Measurements from ENCODE around the gene CD300A.

The CD300A gene

GRCh38 chr17:74450231-74450630 is 16.2 kb upstream of the CD300A start:
- no peak overlapping the region for H3K27ac ChIP-seq (ENCODE audit: low read depth, low read length)
- peaks cover 35% of the 10 kb centered on the region for H3K27me3 ChIP-seq (ENCODE audit: control insufficient read depth, insufficient read depth, low read length)
- peaks cover 41% of the 10 kb centered on the region for H3K4me1 ChIP-seq (ENCODE audit: control insufficient read depth, insufficient read depth, low read length)

GRCh38 chr17:74450925-74451403 is 15.5 kb upstream of the CD300A start:
- peaks cover 37% of the 10 kb centered on the region for H3K27me3 ChIP-seq (ENCODE audit: control insufficient read depth, insufficient read depth, low read length)
- H3K36me3 ChIP-seq (ENCODE audit: control insufficient read depth, insufficient read depth, low read length), result no peaks in the 10 kb centered on the region; the same call in 1 of the 2 replicates
- no peak overlapping the region for H3K27ac ChIP-seq (ENCODE audit: low read depth, low read length)
- no peak overlapping the region for H3K4me3 ChIP-seq (ENCODE audit: low read depth, low read length)
- peaks cover 45% of the 10 kb centered on the region for H3K4me1 ChIP-seq (ENCODE audit: control insufficient read depth, insufficient read depth, low read length)
- H3K9ac ChIP-seq (ENCODE audit: low read length), result no peak overlapping the region
- no peaks in the 10 kb centered on the region for H3K9me3 ChIP-seq (ENCODE audit: control insufficient read depth, insufficient read depth, low read depth, low read length)

More at GRCh38 chr17:74450231-74450630, 16.2 kb upstream of the CD300A start:
- Histone ChIP-seq H3K9me3 (ENCODE audit: control insufficient read depth, insufficient read depth, low read depth, low read length) (no peaks in the 10 kb centered on the region), H3K9ac (ENCODE audit: low read length) (no peak overlapping the region), H3K36me3 (ENCODE audit: control insufficient read depth, insufficient read depth, low read length) (no peaks in the 10 kb centered on the region; the same call in 1 of the 2 replicates), H3K4me3 (ENCODE audit: low read depth, low read length) (no peak overlapping the region)

- Histone ChIP-seq H3K4me1 (ENCODE audit: control insufficient read depth, insufficient read depth, low read length) (peaks cover 42% of the 10 kb centered on the region), H3K9me3 (ENCODE audit: control insufficient read depth, insufficient read depth, low read depth, low read length) (no peaks in the 10 kb centered on the region), H3K27ac (ENCODE audit: low read depth, low read length) (no peak overlapping the region), H3K36me3 (ENCODE audit: control insufficient read depth, insufficient read depth, low read length) (no peaks in the 10 kb centered on the region; the same call in 1 of the 2 replicates), H3K4me3 (ENCODE audit: low read depth, low read length) (no peak overlapping the region), H3K27me3 (ENCODE audit: control insufficient read depth, insufficient read depth, low read length) (peaks cover 37% of the 10 kb centered on the region), H3K9ac (ENCODE audit: low read length) (no peak overlapping the region)
Measured at GRCh38 chr17:74451557-74451956, 14.9 kb upstream of the CD300A start.

GRCh38 chr17:74452033-74452840 is 14.2 kb upstream of the CD300A start:
- Histone ChIP-seq H3K9ac (ENCODE audit: low read length) (no peak overlapping the region), H3K9me3 (ENCODE audit: control insufficient read depth, insufficient read depth, low read depth, low read length) (no peaks in the 10 kb centered on the region), H3K27ac (ENCODE audit: low read depth, low read length) (no peak overlapping the region), H3K36me3 (ENCODE audit: control insufficient read depth, insufficient read depth, low read length) (no peaks in the 10 kb centered on the region; the same call in 1 of the 2 replicates), H3K4me3 (ENCODE audit: low read depth, low read length) (no peak overlapping the region), H3K4me1 (ENCODE audit: control insufficient read depth, insufficient read depth, low read length) (peaks cover 39% of the 10 kb centered on the region), H3K27me3 (ENCODE audit: control insufficient read depth, insufficient read depth, low read length) (peaks cover 37% of the 10 kb centered on the region)

GRCh38 chr17:74452841-74453661 is 13.4 kb upstream of the CD300A start:
- no peak overlapping the region for H3K9ac ChIP-seq (ENCODE audit: low read length)
- H3K4me3 ChIP-seq (ENCODE audit: low read depth, low read length), result peak overlapping the region; percentile 60
- H3K27ac ChIP-seq (ENCODE audit: low read depth, low read length), result no peak overlapping the region
- H3K4me1 ChIP-seq (ENCODE audit: control insufficient read depth, insufficient read depth, low read length), result peaks cover 41% of the 10 kb centered on the region
- no peaks in the 10 kb centered on the region for H3K36me3 ChIP-seq (ENCODE audit: control insufficient read depth, insufficient read depth, low read length)
- no peaks in the 10 kb centered on the region for H3K9me3 ChIP-seq (ENCODE audit: control insufficient read depth, insufficient read depth, low read depth, low read length)
- H3K27me3 ChIP-seq (ENCODE audit: control insufficient read depth, insufficient read depth, low read length), result peaks cover 41% of the 10 kb centered on the region

- no peaks in the 10 kb centered on the region for H3K36me3 ChIP-seq (ENCODE audit: control insufficient read depth, insufficient read depth, low read length)
- H3K4me1 ChIP-seq (ENCODE audit: control insufficient read depth, insufficient read depth, low read length), result peaks cover 41% of the 10 kb centered on the region
- H3K4me3 ChIP-seq (ENCODE audit: low read depth, low read length), result peak overlapping the region; percentile 60
- no peaks in the 10 kb centered on the region for H3K9me3 ChIP-seq (ENCODE audit: control insufficient read depth, insufficient read depth, low read depth, low read length)
- peaks cover 48% of the 10 kb centered on the region for H3K27me3 ChIP-seq (ENCODE audit: control insufficient read depth, insufficient read depth, low read length)
- no peak overlapping the region for H3K9ac ChIP-seq (ENCODE audit: low read length)
- H3K27ac ChIP-seq (ENCODE audit: low read depth, low read length), result no peak overlapping the region
Measured at GRCh38 chr17:74453665-74454196, 12.7 kb upstream of the CD300A start.

- H3K9ac ChIP-seq (ENCODE audit: low read length), result peak overlapping the region; percentile 68
Measured at GRCh38 chr17:74454197-74455024, 12.0 kb upstream of the CD300A start.

GRCh38 chr17:74455025-74455545 is 11.3 kb upstream of the CD300A start:
- Histone ChIP-seq H3K36me3 (ENCODE audit: control insufficient read depth, insufficient read depth, low read length) (no peaks in the 10 kb centered on the region), H3K27me3 (ENCODE audit: control insufficient read depth, insufficient read depth, low read length) (peaks cover 50% of the 10 kb centered on the region), H3K9me3 (ENCODE audit: control insufficient read depth, insufficient read depth, low read depth, low read length) (no peaks in the 10 kb centered on the region), H3K4me1 (ENCODE audit: control insufficient read depth, insufficient read depth, low read length) (peaks cover 41% of the 10 kb centered on the region), H3K4me3 (ENCODE audit: low read depth, low read length) (peak overlapping the region; percentile 73), H3K9ac (ENCODE audit: low read length) (peak overlapping the region; percentile 68), H3K27ac (ENCODE audit: low read depth, low read length) (no peak overlapping the region)

More at GRCh38 chr17:74454197-74455024, 12.0 kb upstream of the CD300A start:
- Histone ChIP-seq H3K27ac (ENCODE audit: low read depth, low read length) (no peak overlapping the region), H3K9me3 (ENCODE audit: control insufficient read depth, insufficient read depth, low read depth, low read length) (no peaks in the 10 kb centered on the region), H3K27me3 (ENCODE audit: control insufficient read depth, insufficient read depth, low read length) (peaks cover 50% of the 10 kb centered on the region), H3K36me3 (ENCODE audit: control insufficient read depth, insufficient read depth, low read length) (no peaks in the 10 kb centered on the region), H3K4me3 (ENCODE audit: low read depth, low read length) (peak overlapping the region; percentile 73), H3K4me1 (ENCODE audit: control insufficient read depth, insufficient read depth, low read length) (peaks cover 41% of the 10 kb centered on the region)

- peaks cover 49% of the 10 kb centered on the region for H3K27me3 ChIP-seq (ENCODE audit: control insufficient read depth, insufficient read depth, low read length)
- no peak overlapping the region for H3K9ac ChIP-seq (ENCODE audit: low read length)
- H3K36me3 ChIP-seq (ENCODE audit: control insufficient read depth, insufficient read depth, low read length), result no peaks in the 10 kb centered on the region
- H3K4me1 ChIP-seq (ENCODE audit: control insufficient read depth, insufficient read depth, low read length), result peaks cover 41% of the 10 kb centered on the region
- H3K4me3 ChIP-seq (ENCODE audit: low read depth, low read length), result no peak overlapping the region
- no peak overlapping the region for H3K27ac ChIP-seq (ENCODE audit: low read depth, low read length)
- H3K9me3 ChIP-seq (ENCODE audit: control insufficient read depth, insufficient read depth, low read depth, low read length), result no peaks in the 10 kb centered on the region
Measured at GRCh38 chr17:74455821-74456220, 10.6 kb upstream of the CD300A start.

- Histone ChIP-seq H3K9me3 (ENCODE audit: control insufficient read depth, insufficient read depth, low read depth, low read length) (no peaks in the 10 kb centered on the region), H3K9ac (ENCODE audit: low read length) (no peak overlapping the region), H3K4me3 (ENCODE audit: low read depth, low read length) (no peak overlapping the region), H3K27ac (ENCODE audit: low read depth, low read length) (no peak overlapping the region), H3K27me3 (ENCODE audit: control insufficient read depth, insufficient read depth, low read length) (peaks cover 36% of the 10 kb centered on the region), H3K4me1 (ENCODE audit: control insufficient read depth, insufficient read depth, low read length) (peaks cover 35% of the 10 kb centered on the region), H3K36me3 (ENCODE audit: control insufficient read depth, insufficient read depth, low read length) (no peaks in the 10 kb centered on the region)
Measured at GRCh38 chr17:74457146-74457819, 9.2 kb upstream of the CD300A start.

Data from HUES6 (cell line).